ENCODE data around the gene KCNN4.

The KCNN4 gene

DNA sequence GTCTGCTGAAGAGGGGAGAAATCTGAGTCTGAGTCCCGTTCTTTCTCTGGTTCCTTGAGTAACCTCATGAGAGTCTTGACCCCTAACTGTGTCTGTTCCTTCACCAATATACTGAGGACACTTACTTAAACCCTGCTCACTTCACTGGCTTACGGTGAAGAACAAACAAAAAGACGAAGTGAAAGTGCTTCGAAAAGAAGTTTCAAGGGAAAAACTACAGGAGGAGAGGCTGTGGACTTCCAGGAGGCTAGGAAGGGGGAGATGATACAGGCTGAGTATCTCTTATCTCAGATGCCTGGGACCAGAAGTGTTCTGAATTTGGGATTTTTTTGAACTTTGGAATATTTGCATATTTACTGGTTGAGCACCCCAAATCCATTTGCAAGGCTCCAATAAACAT, 32.1 kb downstream of the KCNN4 start:
- ChIA-PET CTCF (interaction anchor here (1.0 to 2.3 kb wide), 3 partner anchors 18 to 80 kb away, joined by 4 to 9 read pairs (median 6); no protein-coding TSS in a partner anchor), POLR2A (no interaction called here)
- Histone ChIP-seq H3K4me3 (ENCODE audit: low read depth, low read length) (no peak overlapping the region), H3K9me3 (ENCODE audit: control insufficient read depth, insufficient read depth, low read depth, low read length) (no peaks in the 10 kb centered on the region), H3K4me1 (ENCODE audit: control insufficient read depth, insufficient read depth, low read length) (peaks cover 7% of the 10 kb centered on the region), H3K36me3 (ENCODE audit: control insufficient read depth in 2 of 2, insufficient read depth in 1 of 2, low read length in 2 of 2) (peaks cover 75 to 90% of the 10 kb centered on the region in 2 experiments), H3K27ac (ENCODE audit: extremely low read depth, low read depth, low read length) (no peak overlapping the region)
- TF ChIP-seq, protein P1, sequence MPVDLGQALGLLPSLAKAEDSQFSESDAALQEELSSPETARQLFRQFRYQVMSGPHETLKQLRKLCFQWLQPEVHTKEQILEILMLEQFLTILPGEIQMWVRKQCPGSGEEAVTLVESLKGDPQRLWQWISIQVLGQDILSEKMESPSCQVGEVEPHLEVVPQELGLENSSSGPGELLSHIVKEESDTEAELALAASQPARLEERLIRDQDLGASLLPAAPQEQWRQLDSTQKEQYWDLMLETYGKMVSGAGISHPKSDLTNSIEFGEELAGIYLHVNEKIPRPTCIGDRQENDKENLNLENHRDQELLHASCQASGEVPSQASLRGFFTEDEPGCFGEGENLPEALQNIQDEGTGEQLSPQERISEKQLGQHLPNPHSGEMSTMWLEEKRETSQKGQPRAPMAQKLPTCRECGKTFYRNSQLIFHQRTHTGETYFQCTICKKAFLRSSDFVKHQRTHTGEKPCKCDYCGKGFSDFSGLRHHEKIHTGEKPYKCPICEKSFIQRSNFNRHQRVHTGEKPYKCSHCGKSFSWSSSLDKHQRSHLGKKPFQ (tag by site-specific recombination; IDR thresholded peaks at IDR 0.05) = no peak
- TF ChIP-seq ZNF558 (tag by site-specific recombination; IDR thresholded peaks at IDR 0.05) = no peak
- no peak for TF ChIP-seq BCL11A (tag by site-specific recombination; IDR thresholded peaks at IDR 0.05; ENCODE audit: low read depth)
- TF ChIP-seq SP7 (tag by site-specific recombination; IDR thresholded peaks at IDR 0.05) = no peak
- TF ChIP-seq ZNF221 (tag by site-specific recombination; IDR thresholded peaks at IDR 0.05; ENCODE audit: borderline replicate concordance) = no peak
- no peak for TF ChIP-seq ZNF544 (tag by site-specific recombination; IDR thresholded peaks at IDR 0.05)
- TF ChIP-seq ZNF239 (tag by site-specific recombination; IDR thresholded peaks at IDR 0.05) = no peak
- no peak for TF ChIP-seq WT1 (tag by site-specific recombination; IDR thresholded peaks at IDR 0.05)
- TF ChIP-seq GLIS1 (tag by site-specific recombination; IDR thresholded peaks at IDR 0.05) = no peak
- no peak for TF ChIP-seq ZNF341 (tag by site-specific recombination; IDR thresholded peaks at IDR 0.05; ENCODE audit: low read depth)
- TF ChIP-seq TSHZ1 (tag by site-specific recombination; IDR thresholded peaks at IDR 0.05; ENCODE audit: borderline replicate concordance) = no peak
- TF ChIP-seq, protein P2, sequence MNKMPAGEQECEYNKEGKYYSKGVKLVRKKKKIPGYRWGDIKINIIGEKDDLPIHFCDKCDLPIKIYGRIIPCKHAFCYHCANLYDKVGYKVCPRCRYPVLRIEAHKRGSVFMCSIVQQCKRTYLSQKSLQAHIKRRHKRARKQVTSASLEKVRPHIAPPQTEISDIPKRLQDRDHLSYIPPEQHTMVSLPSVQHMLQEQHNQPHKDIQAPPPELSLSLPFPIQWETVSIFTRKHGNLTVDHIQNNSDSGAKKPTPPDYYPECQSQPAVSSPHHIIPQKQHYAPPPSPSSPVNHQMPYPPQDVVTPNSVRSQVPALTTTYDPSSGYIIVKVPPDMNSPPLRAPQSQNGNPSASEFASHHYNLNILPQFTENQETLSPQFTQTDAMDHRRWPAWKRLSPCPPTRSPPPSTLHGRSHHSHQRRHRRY (tag by site-specific recombination; IDR thresholded peaks at IDR 0.05) = no peak
- no peak for TF ChIP-seq MYNN (tag by site-specific recombination; IDR thresholded peaks at IDR 0.05; ENCODE audit: borderline replicate concordance)
- no peak for TF ChIP-seq ZNF548 (tag by site-specific recombination; IDR thresholded peaks at IDR 0.05)
- TF ChIP-seq, protein P3, sequence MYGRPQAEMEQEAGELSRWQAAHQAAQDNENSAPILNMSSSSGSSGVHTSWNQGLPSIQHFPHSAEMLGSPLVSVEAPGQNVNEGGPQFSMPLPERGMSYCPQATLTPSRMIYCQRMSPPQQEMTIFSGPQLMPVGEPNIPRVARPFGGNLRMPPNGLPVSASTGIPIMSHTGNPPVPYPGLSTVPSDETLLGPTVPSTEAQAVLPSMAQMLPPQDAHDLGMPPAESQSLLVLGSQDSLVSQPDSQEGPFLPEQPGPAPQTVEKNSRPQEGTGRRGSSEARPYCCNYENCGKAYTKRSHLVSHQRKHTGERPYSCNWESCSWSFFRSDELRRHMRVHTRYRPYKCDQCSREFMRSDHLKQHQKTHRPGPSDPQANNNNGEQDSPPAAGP (tag by site-specific recombination; IDR thresholded peaks at IDR 0.05) = no peak
- TF ChIP-seq ZNF366 (tag by site-specific recombination; conservative IDR thresholded peaks at IDR 0.05) = no peak
- TF ChIP-seq ZNF416 (tag by site-specific recombination; IDR thresholded peaks at IDR 0.05) = no peak
- no peak for TF ChIP-seq ZNF391 (tag by site-specific recombination; IDR thresholded peaks at IDR 0.05; ENCODE audit: borderline replicate concordance, low read depth)
- TF ChIP-seq ZFP37 (tag by site-specific recombination; IDR thresholded peaks at IDR 0.05) = no peak

DNA sequence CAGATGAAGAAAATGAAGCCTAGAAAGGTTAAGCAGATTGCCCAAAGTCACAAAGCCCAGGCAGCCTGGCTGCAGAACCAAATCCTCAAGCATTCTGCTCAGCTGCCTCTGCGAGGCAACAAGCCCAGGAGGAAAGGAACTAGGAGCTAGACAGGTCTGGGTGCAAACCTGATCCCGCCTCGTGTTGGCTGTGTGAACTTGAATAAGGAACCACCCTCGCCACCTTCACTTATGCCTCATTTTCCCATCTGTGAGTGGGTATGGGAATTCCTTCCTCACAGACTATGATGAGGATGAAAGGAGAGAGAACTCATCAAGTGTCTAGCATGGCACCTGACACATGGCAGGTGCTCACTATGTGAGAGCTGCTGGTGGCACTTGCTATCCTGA, 32.6 kb downstream of the KCNN4 start:
- Histone ChIP-seq H3K4me1 (ENCODE audit: control insufficient read depth, insufficient read depth, low read length) (peaks cover 2% of the 10 kb centered on the region), H3K9me3 (ENCODE audit: control insufficient read depth, insufficient read depth, low read depth, low read length) (no peaks in the 10 kb centered on the region), H3K27ac (ENCODE audit: extremely low read depth, low read depth, low read length) (no peak overlapping the region), H3K36me3 (ENCODE audit: control insufficient read depth in 2 of 2, insufficient read depth in 1 of 2, low read length in 2 of 2) (peaks cover 80 to 95% of the 10 kb centered on the region in 2 experiments), H3K4me3 (ENCODE audit: low read depth, low read length) (no peak overlapping the region)
- ChIA-PET CTCF (interaction anchor here (1.0 to 8.1 kb wide), 5 partner anchors 18 to 80 kb away, joined by 4 to 111 read pairs (median 6); no protein-coding TSS in a partner anchor), POLR2A (no interaction called here)
- TF ChIP-seq ZNF571 (tag by site-specific recombination; IDR thresholded peaks at IDR 0.05) (no peak), ZBTB26 (tag by site-specific recombination; optimal IDR thresholded peaks at IDR 0.05) (peak; percentile 8)
